Kidney (tissue), 14 donors: ENCODE data around the gene LPCAT1. TPM values are rescaled to one million over a fixed set of nuclear protein-coding genes. Genes with fewer than 3 reads are reported as not detected.

Source experiments
- DNase-seq, 5 donors: peaks; one replicate each; pipeline ENCODE4 v3.0.0-alpha.2; 2013 to 2020
- FAIRE-seq: peaks from 2 replicates; lab custom pipeline; 2012; peaks lifted over from hg19 to GRCh38; lab: Jason Lieb, UNC
- H3K27ac ChIP-seq, 2 donors: one replicate each; pipeline ENCODE4 v1.7.0; 2013; ENCODE audit warnings: low read depth in 2 of 2, low read length in 2 of 2, inconsistent platforms in 1 of 2
- H3K27me3 ChIP-seq: one replicate; pipeline ENCODE4 v1.7.1; 2013; ENCODE audit warnings: low read length, inconsistent platforms; ENCODE audit not compliant: control insufficient read depth, insufficient read depth
- H3K36me3 ChIP-seq, 3 donors: one replicate each; pipeline versions ENCODE4 v1.7.0 to v1.7.1; 2013; ENCODE audit warnings: low read length in 3 of 3, control low read depth in 1 of 3, inconsistent platforms in 1 of 3; ENCODE audit not compliant: insufficient read depth in 3 of 3, control insufficient read depth in 2 of 3
- H3K4me1 ChIP-seq, 3 donors: one replicate each; pipeline versions ENCODE4 v1.7.0 to v1.7.1; 2013; ENCODE audit warnings: low read length in 3 of 3, inconsistent platforms in 1 of 3, low read depth in 1 of 3; ENCODE audit not compliant: control insufficient read depth in 2 of 3, insufficient read depth in 2 of 3
- H3K4me3 ChIP-seq, 3 donors: one replicate each; pipeline versions ENCODE4 v1.7.0 to v1.8.1; 2013; ENCODE audit warnings: low read length in 3 of 3, control low read depth in 1 of 3, inconsistent platforms in 1 of 3
- H3K9ac ChIP-seq, 3 donors: one replicate each; pipeline versions ENCODE4 v1.7.0 to v1.7.1; 2013; ENCODE audit warnings: low read length in 3 of 3, control low read depth in 1 of 3, inconsistent platforms in 1 of 3
- H3K9me3 ChIP-seq, 3 donors: one replicate each; pipeline versions ENCODE4 v1.7.0 to v1.7.1; 2013; ENCODE audit warnings: low read length in 3 of 3, control low read depth in 1 of 3, inconsistent platforms in 1 of 3; ENCODE audit not compliant: control insufficient read depth in 2 of 3, insufficient read depth in 1 of 3
- CTCF ChIP-seq: IDR thresholded peaks from 3 replicates; pipeline ENCODE4 v1.5.1; 2012; ENCODE audit warnings: mild to moderate bottlenecking, moderate library complexity, borderline replicate concordance; ENCODE audit not compliant: insufficient read depth; ENCODE audit errors: extremely low read depth
- intact Hi-C: fragments of 100-400 bp; cut with DNase I; formaldehyde crosslinking; loops from one replicate; pipeline ENCODE4 v1.11.1; 2022
- polyA plus RNA-seq: library from polyadenylated mRNA; stranded (reverse); fragments of 350-450 nt; fragmentation: Illumina TruSeq; extraction: RNeasy Lipid Tissue Mini Kit (QIAGEN cat#74804); gene quantifications from one replicate; pipeline ENCODE4 v1.2.3, GENCODE V29; 2014; ENCODE audit warnings: low read depth, low replicate concordance; ENCODE audit not compliant: insufficient read depth
- total RNA-seq: library from RNA; stranded (reverse); fragmentation: NEBNext Ultra II Directional; extraction: Animal tissue kit (Norgen Biotek cat#: 25700); gene quantifications from one replicate; pipeline ENCODE4 v1.2.1, GENCODE V29; 2021
- donor health status: control.
- donor health status: control.
- donor health status: control.
- donor health status: control.
- donor health status: control.
- donor health status: DM: yes; HTN: yes; CAD: no.
- donor health status: Normal renal cell carcinoma (clear cell type).

LPCAT1 gene
- total and polyA plus RNA-seq, 2 donors from 2014 or later: 22.2 to 46.5 TPM

GRCh38 chr5:1467341-1468246 is 56.2 kb downstream of the LPCAT1 start:
- Histone ChIP-seq H3K4me1 (peaks cover 0 to 4% (median 0%) of the 10 kb centered on the region in 3 donors), H3K36me3 (peaks cover 4 to 8% (median 7%) of the 10 kb centered on the region in 3 donors), H3K27me3 (no peaks in the 10 kb centered on the region), H3K4me3 (no peak overlapping the region), H3K27ac (no peak overlapping the region), H3K9ac (no peak overlapping the region), H3K9me3 (no peaks in the 10 kb centered on the region)
- FAIRE-seq (no peak), DNase-seq (peak in 2 of 5 donors; percentile 45 to 69)
- TF ChIP-seq CTCF: no peak
- intact Hi-C loops: no loop called here

GRCh38 chr5:1466631-1467265 is 57.0 kb downstream of the LPCAT1 start:
- FAIRE-seq (no peak), DNase-seq (peak in 2 of 5 donors; percentile 32 to 68)
- intact Hi-C loops: no loop called here
- H3K4me3 ChIP-seq: no peak overlapping the region
- no peaks in the 10 kb centered on the region for H3K9me3 ChIP-seq
- TF ChIP-seq CTCF: no peak
- peaks cover 4 to 8% (median 7%) of the 10 kb centered on the region in 3 donors for H3K36me3 ChIP-seq
- H3K27ac ChIP-seq: no peak overlapping the region
- H3K9ac ChIP-seq: no peak overlapping the region
- H3K4me1 ChIP-seq: peaks cover 0 to 4% (median 0%) of the 10 kb centered on the region in 3 donors
- no peaks in the 10 kb centered on the region for H3K27me3 ChIP-seq

GRCh38 chr5:1465966-1466471 is 57.7 kb downstream of the LPCAT1 start:
- DNase-seq (peak in 2 of 5 donors; percentile 24 to 65), FAIRE-seq (no peak)
- H3K4me3 ChIP-seq: no peak overlapping the region
- peaks cover 0 to 4% (median 0%) of the 10 kb centered on the region in 3 donors for H3K4me1 ChIP-seq
- no peaks in the 10 kb centered on the region for H3K9me3 ChIP-seq
- H3K27ac ChIP-seq: no peak overlapping the region
- no peak for TF ChIP-seq CTCF
- intact Hi-C loops: no loop called here
- peaks cover 4 to 8% (median 7%) of the 10 kb centered on the region in 3 donors for H3K36me3 ChIP-seq
- no peak overlapping the region for H3K9ac ChIP-seq
- H3K27me3 ChIP-seq: no peaks in the 10 kb centered on the region
